ENCODE measurements around the gene CYSTM1.
"Not testable (repeated sequence)": the region's sequence is repeated elsewhere in the genome, so short reads cannot be mapped to it uniquely, and the experiment has no call there.

Gene CYSTM1

DNA sequence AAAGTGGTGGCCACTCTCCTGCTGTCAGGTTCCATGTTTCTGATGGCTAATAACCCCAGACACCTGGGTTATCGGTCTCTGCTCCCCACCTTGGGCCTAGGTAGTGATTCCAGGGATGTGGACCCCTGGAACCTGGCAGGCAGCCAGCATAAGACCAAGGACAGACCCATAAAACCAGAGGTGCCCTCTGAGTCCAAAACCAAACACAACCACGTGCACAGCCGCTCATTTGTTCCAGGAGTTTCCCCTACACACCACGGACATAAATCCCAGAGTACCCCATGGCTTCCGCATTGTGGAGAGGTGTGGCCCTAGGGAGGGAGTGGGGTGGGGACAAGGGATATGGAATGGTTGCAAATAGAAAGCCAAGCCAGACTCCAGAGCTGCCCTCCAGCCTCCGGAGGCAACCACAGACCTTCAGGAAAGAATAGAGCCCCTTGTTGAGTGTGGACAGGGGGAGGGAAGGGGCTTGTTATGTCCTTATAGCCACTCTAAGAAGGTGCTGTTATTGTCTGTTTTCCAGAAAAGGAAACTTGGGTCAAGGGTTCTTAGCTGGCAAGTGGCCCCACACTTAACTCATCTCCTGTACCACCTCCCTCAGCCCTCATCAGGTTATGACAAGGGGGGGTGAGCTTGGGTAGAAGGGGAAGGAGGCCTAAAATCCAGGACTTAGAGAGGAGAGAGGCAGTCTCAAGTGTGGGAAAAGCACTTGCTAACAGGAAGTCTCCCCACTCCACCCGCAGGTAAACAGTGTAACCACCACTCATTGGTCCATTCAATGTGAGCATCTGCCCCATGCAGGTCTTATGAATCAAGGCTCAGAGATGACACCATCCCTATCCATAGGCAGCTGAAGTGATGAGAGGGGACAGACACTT, 23.6 kb upstream of the CYSTM1 start:
- DNase-seq, result no peak

DNA sequence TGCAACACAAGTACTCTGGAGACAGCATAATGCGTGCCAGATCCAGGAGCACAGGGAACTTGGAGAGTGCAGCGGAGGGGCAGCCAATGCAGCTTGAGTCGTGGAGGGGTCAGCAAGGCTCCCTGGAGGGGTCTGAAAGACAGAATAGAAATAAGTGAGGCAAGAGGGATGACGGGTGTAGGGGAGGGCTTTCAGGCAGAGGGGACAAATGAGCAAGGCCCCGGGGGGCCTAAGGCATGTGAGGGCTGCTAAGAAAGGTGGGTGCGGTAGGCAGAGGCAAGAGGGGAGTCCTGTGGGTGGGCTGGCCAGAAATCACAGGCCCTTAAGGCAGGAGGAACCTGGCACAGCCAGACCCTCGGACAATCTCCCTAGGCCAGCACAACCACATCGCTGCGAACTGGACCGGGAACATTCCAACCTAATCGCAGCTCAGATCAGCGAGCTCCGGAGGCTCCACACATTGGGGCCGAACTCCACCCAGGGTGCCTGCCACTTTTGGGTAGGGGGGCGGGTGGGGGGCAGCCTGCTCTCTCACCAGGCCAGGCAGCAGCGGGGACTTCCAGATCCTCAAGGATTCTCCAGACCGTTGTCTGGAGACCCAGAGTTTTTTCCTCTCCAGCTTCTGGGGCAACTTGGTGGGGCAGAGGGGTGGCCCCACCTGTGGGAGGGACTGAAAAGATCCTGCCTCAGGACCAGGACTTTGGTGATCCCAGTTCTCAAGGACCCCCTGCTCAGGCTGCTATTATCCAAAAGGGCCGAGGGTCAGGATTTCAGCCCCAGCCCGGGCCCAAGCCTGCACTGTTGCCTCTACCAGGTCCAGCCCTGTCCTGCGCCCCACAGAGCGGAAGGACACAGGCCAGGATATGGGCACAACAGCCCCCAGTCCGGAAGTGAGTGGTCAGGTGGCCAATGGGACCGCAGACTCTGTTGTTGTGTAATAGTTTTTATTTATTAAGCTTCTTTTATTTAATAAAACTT, 22.7 kb upstream of the CYSTM1 start:
- DNase-seq, result no peak

DNA sequence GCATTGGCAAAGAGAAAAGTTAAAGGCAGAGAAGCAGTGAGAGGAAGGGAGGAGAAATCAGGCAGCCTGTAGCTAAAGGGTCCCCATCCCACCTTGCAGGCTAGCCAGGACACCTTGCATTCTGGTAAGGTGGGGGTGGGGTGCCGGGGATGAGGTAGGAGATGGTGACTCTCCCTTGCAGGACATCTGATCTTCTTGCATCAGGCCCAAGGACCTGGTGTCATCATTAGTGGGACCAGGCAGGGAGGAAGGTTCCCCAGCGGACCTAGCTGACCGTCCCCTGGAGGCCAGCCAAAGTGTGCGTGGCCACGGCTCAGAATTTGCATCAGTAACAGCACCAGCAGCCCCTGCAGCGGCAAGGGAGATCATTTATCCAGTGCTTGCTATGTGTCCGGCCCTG, 21.7 kb upstream of the CYSTM1 start:
- DNase-seq, result no peak

DNA sequence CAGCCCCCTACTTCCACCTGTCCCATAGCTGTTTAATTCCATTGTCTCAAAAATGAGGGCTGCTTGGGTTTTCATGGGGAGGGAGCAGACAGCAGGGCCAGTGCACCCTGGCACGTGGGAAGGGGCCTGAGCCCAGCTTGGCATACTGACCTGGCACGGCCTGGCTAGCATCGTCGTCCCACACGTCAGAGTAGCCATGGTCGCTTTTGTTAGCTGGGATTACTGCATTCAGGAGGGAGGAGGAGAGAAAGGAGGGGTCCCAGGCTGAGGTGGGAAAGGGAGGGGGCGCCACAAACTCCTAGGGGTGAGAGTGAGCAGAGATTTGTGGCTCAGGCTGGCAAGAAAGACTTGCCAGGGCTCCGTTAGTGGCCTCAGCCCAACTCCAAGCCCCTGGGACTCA, 21.1 kb upstream of the CYSTM1 start:
- no peak for DNase-seq

DNA sequence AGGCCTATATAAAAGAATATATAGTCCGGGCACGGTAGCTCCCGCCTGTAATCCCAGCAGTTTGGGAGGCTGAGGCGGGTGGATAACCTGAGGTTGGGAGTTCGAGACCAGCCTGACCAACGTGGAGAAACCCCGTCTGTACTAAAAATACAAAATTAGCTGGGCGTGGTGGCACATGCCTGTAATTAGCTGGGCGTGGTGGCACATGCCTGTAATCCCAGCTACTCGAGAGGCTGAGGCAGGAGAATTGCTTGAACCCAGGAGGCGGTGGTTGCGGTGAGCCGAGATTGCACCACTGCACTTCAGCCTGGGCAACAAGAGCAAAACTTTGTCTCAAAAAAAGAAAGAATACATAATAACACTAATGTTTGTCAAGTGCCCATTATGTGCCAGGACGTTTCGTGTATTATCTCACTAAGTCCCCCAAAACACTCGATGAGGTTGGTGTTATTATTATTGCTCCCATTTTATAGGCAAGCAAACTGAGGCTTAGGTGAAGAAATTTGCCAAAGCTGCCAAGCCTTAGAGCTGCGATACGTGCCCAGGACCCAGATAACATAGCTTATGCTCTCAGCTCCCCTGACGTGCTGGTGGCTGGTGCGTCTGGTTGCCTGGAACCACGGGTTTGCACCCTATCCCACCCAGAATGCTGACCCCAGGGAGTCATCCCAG, 20.1 kb upstream of the CYSTM1 start:
- DNase-seq, result not testable (repeated sequence)

DNA sequence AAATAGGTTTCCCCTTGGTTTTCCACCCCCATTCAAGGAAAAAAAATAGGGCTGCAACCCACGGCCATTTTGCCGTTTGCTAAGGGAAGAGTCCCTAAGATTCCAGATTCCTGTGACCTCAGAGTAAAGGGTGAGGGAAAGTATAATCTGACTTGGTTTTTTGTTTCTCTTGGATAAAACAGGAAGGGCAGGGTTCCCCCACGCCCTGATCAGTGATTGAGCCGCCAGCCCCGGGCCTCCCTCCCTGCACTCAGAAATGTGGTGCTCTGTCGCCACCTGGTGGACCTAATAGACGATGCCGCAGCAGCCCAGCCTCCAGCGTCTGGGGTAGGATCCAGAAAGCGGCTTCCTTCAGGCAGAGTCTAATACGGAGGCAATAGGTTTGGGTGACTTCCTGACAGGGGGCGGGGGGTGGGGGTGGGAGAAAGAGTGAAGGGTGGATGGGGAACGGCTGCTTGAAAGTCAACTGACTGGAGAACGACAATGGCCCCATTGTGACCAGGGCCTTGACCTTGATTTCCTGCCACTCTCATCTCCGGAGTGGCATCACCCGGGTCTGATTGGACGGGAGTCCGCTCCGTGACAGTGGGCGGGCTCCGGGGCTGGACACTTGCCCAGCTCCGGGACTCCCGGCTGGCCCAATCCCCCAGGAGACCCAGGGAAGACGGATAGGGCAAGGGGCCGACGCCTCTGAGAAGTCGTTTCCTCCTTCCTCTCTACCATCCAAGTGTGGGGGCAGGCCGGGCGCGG, 17.8 kb upstream of the CYSTM1 start:
- DNase-seq, result peak; percentile 77

DNA sequence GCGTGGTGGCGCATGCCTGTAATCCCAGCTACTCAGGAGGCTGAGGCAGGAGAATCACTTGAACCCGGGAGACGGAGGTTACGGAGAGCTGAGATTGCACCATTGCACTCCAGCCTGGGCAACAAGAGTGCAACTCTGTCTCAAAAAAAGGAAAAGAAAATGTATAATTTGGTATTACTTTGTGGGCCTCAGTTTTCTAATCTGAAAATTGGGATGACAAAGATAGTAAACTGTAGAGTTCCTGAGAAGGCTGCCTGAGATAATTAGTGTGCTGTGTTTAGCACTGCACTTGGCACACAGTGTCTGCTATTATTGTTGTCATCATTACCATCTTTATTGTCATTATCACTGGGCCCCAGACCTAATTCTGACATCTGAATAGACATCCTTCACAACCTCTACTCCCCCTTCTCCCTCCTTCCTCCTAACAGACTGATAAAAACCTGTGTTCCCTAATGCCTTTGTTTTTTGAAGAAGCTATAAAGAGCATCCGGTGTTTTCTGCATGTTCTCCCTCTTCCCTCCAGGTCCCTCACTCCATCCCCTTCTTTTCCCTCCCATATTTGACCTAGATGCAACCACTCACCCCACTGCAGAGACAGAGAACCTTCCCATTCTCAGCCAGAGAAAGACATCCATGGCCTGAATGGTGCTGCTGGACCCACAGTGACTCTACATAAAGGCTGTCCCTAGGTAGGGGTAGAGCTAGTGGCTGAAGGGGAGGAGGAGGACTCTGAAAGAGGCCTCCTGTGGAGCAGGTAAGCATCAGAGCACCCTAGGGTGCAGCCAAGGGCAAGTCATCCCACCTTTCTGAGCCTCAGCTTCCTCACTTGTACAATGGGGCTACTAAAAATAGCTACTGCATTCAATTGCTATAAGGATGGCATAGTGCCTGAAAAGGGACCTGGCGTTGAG, 15.7 kb upstream of the CYSTM1 start:
- DNase-seq, result no peak

DNA sequence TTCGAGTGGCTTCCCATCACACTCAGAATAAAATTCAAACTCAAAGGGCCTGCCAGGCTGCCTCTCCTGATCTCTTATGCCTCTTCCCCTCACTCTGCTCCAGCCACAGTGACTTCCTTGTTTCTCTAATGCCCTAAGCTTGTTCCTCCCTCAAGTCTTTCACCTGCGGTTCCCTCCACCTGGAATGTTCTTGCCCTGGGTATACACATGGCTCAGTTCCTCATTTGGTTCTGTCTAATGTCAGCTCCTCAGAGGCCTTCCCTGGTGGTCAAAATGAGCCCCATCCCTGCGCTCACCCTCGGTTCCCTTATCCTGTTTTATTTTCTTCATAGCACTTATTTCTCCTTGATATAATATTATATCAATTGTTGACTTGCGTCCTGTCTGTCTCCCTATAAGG, 12.7 kb upstream of the CYSTM1 start:
- no peak for DNase-seq

DNA sequence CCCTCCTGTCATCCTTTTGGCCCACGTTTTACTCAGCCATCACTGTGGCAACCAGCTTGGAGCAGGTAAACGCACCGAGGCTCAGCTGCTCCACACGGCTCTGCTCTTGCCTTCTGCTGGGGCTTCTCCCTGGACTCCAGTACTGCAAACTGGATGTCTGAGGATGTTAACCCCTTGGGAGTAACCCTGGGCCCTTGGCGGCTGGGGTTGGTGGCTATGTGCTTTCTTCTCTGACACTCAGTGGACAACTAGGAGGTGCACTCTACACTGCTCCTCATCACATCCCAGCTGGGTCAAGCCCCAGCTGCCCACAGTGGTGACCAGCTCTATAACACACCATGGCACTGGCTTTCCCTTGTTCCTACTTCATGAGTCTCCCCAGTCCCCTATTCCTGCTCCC, 12.2 kb upstream of the CYSTM1 start:
- no peak for DNase-seq

DNA sequence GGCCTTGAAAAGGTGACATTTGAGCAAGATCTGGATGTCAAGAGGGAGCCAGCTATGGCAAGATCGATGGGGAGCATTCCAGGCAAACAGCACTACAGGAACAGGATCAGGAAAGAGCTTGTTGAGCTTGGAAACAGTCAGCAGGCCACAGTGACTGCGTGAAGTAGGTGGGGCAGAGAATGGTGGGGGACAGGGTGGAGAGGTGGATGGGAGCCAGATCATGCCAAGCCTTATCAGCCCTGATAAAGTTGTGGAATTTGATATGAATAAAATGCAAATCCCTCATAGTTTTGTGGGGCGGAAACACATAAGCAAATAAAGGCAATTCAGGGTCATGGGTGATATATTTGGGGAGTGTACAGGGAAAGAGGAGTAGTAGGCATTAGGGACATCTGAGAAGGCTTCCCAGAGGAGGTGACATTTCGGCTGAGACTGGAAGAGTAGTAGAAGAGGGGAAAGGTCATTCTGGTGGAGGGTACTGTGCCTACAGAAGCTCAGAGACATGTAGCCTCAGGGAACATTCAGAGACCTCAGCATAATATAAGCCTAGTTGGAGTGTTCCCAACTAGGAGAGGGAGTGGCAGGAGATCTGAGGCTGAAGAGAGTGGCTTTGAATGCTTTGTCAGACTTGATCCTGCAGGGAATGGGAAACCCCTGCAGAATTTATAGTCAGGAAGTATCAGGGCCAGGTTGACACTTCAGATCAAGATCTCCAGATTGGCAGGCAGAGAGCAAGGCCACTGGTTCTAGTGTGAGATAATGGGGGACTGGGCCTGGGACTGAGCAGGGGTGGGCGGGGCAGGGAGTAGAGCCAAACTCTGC, 9.7 kb upstream of the CYSTM1 start:
- DNase-seq, result no peak

DNA sequence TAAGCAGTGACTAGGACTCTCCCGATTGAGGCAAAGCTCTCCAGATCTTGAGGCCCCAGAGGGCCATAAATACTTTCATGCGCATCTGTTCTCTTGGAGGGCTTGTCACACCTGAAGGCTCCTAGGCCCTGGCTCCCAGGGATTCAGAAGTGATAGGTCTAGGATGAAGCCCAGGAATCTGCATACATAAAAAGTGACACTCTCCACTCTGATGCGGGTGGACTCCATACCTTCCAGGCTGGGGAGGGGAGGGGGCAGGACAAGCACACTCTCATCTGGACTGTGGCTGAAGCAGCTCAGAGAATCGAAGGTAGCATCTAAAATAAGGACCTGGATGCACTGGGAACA, 9.1 kb upstream of the CYSTM1 start:
- DNase-seq, result no peak

DNA sequence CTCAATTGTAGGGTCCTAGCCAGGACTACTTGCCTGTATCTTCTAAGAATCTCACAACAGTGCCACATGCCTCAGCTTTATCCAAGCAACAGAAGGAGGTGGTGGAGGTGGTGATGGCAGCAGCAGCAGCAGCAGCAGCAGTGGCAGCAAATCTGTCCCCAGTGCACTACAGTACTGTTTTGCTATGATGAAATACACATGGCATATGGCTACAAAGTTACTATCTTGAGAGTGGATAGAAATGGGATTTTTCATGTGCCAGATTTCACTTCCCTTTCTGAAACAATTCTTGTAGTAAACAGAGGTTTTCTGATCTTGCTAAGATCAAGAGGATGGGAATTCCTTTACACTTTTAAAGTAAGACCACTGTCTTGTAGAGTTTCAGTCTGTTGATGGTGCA, 8.1 kb upstream of the CYSTM1 start:
- DNase-seq, result no peak

DNA sequence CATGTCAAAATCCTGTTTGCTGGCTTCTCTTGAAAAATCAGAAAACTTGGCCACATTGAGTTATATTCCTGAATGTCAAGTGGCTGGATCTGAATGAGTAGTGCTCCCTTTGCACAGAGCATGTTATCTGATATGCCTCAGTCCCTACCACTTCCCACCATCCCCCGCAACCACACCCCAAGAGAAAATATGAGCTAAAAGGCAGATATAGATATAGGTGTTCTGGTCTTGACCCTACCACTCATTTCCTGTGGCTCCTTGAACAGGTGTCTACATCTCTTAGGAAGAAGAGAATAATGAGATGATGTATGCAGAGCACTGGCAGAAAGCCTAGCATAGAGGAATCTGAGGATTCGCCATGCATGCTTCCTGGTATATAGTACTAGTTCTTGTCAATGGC, 6.6 kb upstream of the CYSTM1 start:
- no peak for DNase-seq

DNA sequence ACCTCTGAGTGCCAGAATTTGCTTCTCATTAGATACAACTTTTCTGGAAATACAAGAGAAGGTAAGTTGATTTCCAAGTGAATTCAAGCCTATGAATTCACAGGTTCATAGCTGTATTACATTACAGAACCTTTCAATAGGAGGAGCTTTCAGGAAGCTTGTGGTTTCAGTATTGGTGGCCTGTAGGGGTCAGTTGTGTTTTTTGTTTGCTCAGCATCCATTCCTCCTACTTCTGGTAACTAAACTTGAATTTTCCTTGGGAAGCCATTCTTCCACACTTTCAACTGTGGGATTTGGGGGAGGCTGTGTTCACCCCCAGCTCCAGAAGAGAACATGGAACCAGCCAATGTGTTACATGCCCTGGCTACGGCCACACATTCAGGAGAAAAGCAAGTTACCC, 5.6 kb upstream of the CYSTM1 start:
- DNase-seq, result no peak

DNA sequence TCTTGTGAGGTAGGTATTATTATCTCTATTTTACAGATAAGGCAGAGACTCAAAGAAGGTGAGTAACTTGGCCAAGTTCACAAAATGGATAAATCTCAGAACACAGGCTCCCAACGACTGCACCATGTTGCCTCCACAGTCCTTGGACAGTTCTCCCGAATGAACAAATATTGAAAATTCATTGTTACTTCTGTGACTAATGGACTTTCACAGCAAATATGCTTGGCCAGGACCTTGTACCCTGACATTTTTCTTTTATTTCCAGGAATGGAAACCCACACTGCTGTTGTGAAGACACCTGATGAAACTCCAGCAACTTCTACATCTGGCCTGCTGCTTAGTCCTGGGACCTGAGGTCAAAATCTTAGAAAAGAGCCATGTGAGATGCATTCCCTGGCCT, 2.5 kb upstream of the CYSTM1 start:
- no peak for DNase-seq

DNA sequence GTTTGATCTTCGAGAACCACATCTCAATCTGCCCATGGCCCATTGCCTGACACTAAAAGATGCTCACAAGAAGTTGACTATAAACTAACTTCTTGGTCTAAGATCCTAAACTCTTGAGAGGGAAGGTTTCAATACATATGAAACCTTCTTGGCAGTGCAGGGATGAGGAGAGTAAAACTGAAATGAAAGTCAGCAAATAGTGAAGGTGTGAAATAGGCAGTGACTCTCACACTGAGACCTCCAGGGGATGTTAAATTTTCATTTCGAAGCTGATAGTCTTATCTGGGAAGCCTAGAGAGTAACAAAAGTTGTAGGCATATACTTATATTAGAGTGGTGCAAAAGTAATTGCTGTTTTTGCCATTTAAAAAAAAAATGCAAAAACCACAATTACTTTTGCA, 974 bp upstream of the CYSTM1 start:
- DNase-seq, result no peak

DNA sequence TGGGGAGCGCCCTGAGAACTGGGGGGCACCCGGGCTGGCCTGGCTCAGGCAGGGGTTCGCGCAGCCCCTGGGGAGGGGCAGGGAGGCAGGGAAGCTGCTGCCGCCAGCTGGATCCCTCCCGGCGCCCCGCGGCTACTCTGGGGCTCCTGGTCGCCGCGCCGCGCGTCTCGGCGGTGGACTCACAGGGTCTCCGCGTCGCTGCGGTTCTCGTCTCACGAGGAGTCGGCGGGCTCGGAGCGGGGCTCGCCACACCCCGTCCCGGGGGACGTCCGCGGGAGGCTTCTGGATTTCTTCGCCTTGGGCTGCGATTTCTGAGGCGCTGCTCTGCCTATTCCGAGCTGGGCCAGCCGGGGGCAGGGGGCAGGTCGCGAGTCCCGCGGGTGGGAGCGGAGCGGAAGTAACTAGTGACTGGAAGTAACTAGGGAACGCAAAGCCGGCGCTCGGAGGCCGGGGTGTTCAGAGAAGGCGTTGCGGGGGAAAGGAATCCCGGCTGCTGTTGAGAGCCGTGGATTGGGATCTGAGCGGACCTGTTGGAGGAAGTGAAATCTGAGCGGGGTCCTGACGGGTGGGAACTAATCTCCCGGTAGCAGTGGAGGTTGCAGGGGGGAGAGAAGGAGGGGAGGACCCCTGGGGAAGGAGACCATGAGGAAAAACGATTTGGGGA, 511 bp downstream of the CYSTM1 start:
- peak; percentile 55 for DNase-seq

DNA sequence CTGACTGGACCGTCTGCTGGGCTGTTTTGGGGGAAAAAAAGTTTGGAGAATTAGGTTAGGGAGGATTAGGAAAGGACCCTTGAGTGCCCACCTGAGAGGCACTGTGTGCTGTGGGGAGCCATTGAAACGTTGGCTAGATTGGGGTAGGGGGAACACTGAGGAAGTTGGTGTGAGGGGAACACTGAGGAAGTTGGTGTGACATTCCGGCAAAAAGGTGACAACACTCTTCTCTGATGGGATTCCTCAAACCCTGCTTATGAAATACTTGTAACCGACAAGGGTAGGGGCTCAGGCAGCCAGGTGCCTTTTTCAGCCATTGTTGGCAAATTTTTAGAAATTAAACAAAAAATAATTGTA, 1.0 kb downstream of the CYSTM1 start:
- no peak for DNase-seq

DNA sequence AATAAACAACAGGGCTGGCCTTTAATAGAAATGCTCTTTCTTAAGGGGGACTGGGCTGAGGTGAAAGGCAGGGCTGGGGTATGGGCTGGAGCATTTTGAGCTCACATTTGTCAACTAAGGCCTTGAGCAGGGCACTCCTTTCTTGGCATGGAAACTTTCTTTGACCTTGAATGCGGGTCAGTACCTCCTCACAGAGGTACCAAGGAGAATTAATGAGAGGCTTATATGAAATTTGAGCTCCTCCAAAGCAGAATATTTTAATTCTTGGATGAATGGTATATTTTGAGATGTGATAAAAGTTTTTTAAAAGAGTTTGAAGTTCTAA, 3.1 kb downstream of the CYSTM1 start:
- no peak for DNase-seq

DNA sequence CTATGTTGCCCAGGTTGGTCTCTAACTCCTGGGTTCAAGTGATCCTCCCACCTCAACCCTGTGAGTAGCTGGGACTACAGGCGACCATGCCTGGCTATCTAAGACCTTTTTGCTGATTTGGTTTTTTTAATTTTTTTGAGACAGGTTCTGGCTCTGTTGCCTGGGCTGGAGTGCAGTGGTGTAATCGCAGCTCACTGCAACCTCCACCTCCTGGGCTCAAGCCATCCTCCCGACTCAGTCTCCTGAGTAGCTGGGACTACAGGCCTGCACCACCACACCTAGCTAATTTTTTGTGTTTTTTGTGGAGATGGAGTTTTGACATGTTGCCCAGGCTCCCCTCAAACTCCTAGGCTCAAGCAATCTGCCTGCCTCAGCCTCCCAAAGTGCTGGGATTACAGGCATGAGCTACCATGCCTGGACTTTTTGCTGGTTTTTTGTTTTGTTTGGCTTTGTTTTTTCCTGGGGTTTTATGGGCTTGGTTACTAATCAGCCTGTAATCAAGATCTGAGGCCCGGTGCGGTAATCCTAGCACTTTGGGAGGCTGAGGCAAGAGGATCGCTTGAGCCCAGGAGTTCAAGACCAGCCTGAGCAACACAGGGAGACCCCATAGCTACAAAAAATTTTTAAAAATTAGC, 3.6 kb downstream of the CYSTM1 start:
- no peak for DNase-seq

All from fibroblast of upper back skin (primary cell).